OCI-LY7 (cell line): Measurements from ENCODE around the gene CACNA2D4. TPM values are rescaled to one million over a fixed set of nuclear protein-coding genes. Genes with fewer than 3 reads are reported as not detected.

Experiments used
- BruUV-seq: library from RNA; stranded (reverse); fragments of 400-500 nt; replicated peaks from 2 replicates; lab custom pipeline; 2021; lab: Mats Ljungman, UMichigan
- CTCF ChIA-PET: fragments of 300-600 bp; sonication (Branson Sonifier 250); formaldehyde crosslinking; loops from one replicate; lab custom pipeline; 2022; ENCODE audit warnings: antibody characterized with exemption; ENCODE audit not compliant: unreplicated experiment; lab: Charles Lee
- POLR2A ChIA-PET: fragments of 300-600 bp; sonication (Branson Sonifier 250); formaldehyde crosslinking; loops from one replicate; lab custom pipeline; 2022; ENCODE audit warnings: antibody characterized with exemption; lab: Charles Lee
- DNase-seq: peaks from one replicate; pipeline ENCODE4 v3.0.0-alpha.2; 2015; ENCODE audit warnings: low spot score
- H2AFZ ChIP-seq: fragments of 200-600 bp; sonication (generic), shearing (Covaris generic); 2 replicates; pipeline ENCODE4 v1.6.1; 2014; ENCODE audit warnings: mild to moderate bottlenecking, antibody characterized with exemption, low read length, moderate library complexity
- H3K27ac ChIP-seq: fragments of 200-600 bp; sonication (generic); 2 replicates; pipeline ENCODE4 v1.5.1; 2014; ENCODE audit warnings: mixed run types, low read depth, mild to moderate bottlenecking, moderate library complexity, low read length, inconsistent platforms; ENCODE audit not compliant: poor library complexity, severe bottlenecking
- H3K36me3 ChIP-seq: fragments of 200-600 bp; sonication (generic); 2 replicates; pipeline ENCODE4 v1.6.1; 2014; ENCODE audit warnings: mild to moderate bottlenecking, antibody characterized with exemption, low read length, moderate library complexity, mixed read lengths; ENCODE audit not compliant: insufficient read depth
- H3K4me1 ChIP-seq: fragments of 200-600 bp; sonication (generic); 2 replicates; pipeline ENCODE4 v1.5.1; 2014; ENCODE audit warnings: mild to moderate bottlenecking, low read length; ENCODE audit not compliant: insufficient read depth, poor library complexity, severe bottlenecking
- H3K4me2 ChIP-seq: fragments of 200-600 bp; sonication (generic); 2 replicates; pipeline ENCODE4 v1.6.1; 2014; ENCODE audit warnings: mild to moderate bottlenecking, low read length
- H3K4me3 ChIP-seq: fragments of 200-600 bp; sonication (generic); 2 replicates; pipeline ENCODE4 v1.5.1; 2014; ENCODE audit warnings: mild to moderate bottlenecking, low read depth, low read length; ENCODE audit not compliant: poor library complexity, severe bottlenecking
- H3K79me2 ChIP-seq: fragments of 200-600 bp; sonication (generic); 2 replicates; pipeline ENCODE4 v1.6.1; 2016; ENCODE audit warnings: low read depth, mild to moderate bottlenecking, low read length, moderate library complexity, mixed read lengths; ENCODE audit not compliant: insufficient read depth
- H3K9me2 ChIP-seq: fragments of 200-600 bp; sonication (generic); 2 replicates; pipeline ENCODE4 v1.6.1; 2016; ENCODE audit warnings: mild to moderate bottlenecking, low read length, mixed read lengths; ENCODE audit not compliant: insufficient read depth
- H3K9me3 ChIP-seq: fragments of 200-600 bp; sonication (generic); 2 replicates; pipeline ENCODE4 v1.6.1; 2014; ENCODE audit warnings: mild to moderate bottlenecking, mixed run types, low read length, mixed read lengths
- H4K20me1 ChIP-seq: fragments of 200-600 bp; sonication (generic); 2 replicates; pipeline ENCODE4 v1.6.1; 2014; ENCODE audit warnings: mild to moderate bottlenecking, antibody characterized with exemption, low read length, moderate library complexity, mixed read lengths; ENCODE audit not compliant: insufficient read depth
- EZH2phosphoT487 ChIP-seq: fragments of 200-600 bp; sonication (generic); IDR thresholded peaks from 2 replicates; pipeline ENCODE4 v1.6.1; 2018; ENCODE audit warnings: low read depth, borderline replicate concordance, mild to moderate bottlenecking, mixed run types, antibody characterized with exemption, low read length, moderate library complexity, mixed read lengths
- intact Hi-C: fragments of 100-400 bp; cut with micrococcal nuclease; formaldehyde crosslinking; loops from one replicate; pipeline ENCODE4 v1.10.0; 2022; ENCODE audit not compliant: unreplicated experiment
- total RNA-seq, 2 experiments: library from RNA; depleted of rRNA in 1 of 2; stranded (reverse); fragments of >200 nt in 1 of 2; shearing (Covaris generic) in 1 of 2; gene quantifications; 2 replicates each; pipeline ENCODE4 v1.2.3, GENCODE V29; 2014 to 2022
- TF ChIP-seq, protein P1 (sequence below): fragments of 200-600 bp; sonication (generic); conservative IDR thresholded peaks from 2 replicates; pipeline ENCODE4 v1.5.1; 2014; ENCODE audit warnings: mild to moderate bottlenecking, antibody characterized with exemption, low read length, moderate library complexity, mixed read lengths

Gene CACNA2D4
- total RNA-seq, 2 experiments from 2014 or later, result 0.13 TPM; not detected in 1

DNA sequence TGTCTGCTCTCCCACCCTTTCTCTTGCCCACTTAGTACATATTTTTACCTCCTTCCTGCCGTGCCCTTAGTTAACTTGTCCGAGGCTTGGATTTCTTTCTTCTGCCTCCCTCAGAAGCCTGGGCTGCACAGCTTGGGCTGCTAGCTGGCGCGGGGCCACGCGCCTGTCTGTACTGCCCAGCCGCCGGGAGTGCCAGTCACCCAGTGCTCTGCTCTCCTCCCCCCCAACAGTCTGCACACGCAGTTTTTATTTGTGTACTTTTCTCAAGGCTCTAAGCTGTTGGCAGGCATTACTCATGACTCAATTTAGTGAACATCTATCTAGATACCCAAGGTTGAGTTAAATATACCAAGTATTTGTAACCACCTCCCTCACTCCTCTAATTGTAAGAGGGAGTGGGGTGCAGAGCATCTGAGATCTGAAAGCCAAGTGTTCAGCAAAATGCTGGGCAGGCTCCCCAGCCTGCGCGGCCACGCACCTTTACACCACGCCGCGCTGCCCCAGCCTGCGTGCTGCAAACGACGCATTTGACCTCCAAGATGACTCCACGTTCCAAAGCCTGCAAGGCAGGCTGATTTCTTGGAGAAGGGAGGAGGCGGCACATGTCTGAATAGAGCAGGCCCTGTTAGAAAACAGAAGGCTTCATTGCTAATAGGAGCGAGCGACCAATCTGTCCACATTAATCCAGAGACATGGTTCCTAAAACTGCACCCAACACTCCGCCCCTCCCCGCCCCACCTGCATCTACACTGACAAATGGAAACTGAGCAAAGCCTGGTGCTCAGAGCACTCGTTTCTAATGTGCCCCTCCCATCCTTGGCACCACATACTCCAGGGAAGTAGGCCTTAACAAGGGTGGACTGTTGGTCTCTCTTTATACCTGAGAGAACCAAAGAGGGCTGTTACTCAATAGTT lies 18.2 kb upstream of the CACNA2D4 start:
- Histone ChIP-seq H3K9me2 (no peaks in the 10 kb centered on the region), H3K4me1 (peaks cover 9% of the 10 kb centered on the region), H3K4me3 (no peak overlapping the region), H3K27ac (no peak overlapping the region), H3K4me2 (no peak overlapping the region), H2AFZ (no peak overlapping the region), H4K20me1 (no peaks in the 10 kb centered on the region; the same call in 1 of the 2 replicates), H3K79me2 (no peaks in the 10 kb centered on the region), H3K36me3 (peaks cover 3% of the 10 kb centered on the region; the same call in 1 of the 2 replicates), H3K9me3 (no peaks in the 10 kb centered on the region)
- BruUV-seq, result no TSS peak
- no peak for TF ChIP-seq EZH2phosphoT487
- TF ChIP-seq, protein P1, sequence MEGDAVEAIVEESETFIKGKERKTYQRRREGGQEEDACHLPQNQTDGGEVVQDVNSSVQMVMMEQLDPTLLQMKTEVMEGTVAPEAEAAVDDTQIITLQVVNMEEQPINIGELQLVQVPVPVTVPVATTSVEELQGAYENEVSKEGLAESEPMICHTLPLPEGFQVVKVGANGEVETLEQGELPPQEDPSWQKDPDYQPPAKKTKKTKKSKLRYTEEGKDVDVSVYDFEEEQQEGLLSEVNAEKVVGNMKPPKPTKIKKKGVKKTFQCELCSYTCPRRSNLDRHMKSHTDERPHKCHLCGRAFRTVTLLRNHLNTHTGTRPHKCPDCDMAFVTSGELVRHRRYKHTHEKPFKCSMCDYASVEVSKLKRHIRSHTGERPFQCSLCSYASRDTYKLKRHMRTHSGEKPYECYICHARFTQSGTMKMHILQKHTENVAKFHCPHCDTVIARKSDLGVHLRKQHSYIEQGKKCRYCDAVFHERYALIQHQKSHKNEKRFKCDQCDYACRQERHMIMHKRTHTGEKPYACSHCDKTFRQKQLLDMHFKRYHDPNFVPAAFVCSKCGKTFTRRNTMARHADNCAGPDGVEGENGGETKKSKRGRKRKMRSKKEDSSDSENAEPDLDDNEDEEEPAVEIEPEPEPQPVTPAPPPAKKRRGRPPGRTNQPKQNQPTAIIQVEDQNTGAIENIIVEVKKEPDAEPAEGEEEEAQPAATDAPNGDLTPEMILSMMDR, result no peak
- intact Hi-C loops, result no loop called here
- POLR2A ChIA-PET, result no interaction called here
- no peak for DNase-seq
- CTCF ChIA-PET, result no interaction called here

DNA sequence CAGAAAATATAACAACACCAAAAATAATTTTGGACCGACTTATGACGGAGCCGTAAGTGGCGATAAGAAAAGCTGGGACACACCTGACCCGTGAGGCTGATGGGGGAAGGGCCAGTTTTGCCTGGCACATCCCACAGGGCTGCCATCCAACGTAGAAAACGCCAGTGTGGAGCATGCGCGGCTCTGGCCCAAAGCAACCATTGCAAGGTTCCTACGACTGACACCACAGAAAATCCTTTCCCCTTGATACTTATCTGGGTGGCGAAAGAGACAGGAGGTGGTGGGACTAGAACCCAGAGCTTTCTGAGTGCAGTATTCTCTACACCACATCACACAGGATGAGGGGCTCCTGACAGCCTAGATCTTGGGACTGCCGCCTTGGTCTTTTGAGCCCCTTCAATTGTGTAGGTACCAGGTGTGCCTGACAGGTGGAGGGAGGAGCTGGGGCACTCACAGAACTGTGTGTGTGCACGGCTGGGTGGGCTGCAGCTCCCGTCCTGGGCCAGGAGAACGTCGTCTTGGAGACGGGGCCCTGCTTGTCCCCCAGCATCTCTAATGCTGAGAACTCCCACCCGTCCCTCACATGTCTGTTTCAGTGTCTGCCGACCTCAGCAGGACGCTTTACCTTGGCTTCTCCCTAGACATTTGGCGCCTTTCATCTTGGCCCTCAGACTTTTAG lies 17.4 kb upstream of the CACNA2D4 start:
- CTCF ChIA-PET, result no interaction called here
- Histone ChIP-seq H3K9me3 (no peaks in the 10 kb centered on the region), H3K79me2 (no peaks in the 10 kb centered on the region), H3K9me2 (no peaks in the 10 kb centered on the region), H3K36me3 (peaks cover 3% of the 10 kb centered on the region; the same call in 1 of the 2 replicates), H4K20me1 (no peaks in the 10 kb centered on the region; the same call in 1 of the 2 replicates), H3K4me3 (no peak overlapping the region), H3K4me2 (no peak overlapping the region), H3K4me1 (peaks cover 9% of the 10 kb centered on the region), H3K27ac (no peak overlapping the region), H2AFZ (no peak overlapping the region)
- DNase-seq, result no peak
- intact Hi-C loops, result no loop called here
- TF ChIP-seq, protein P1, result no peak
- TF ChIP-seq EZH2phosphoT487, result no peak
- no TSS peak for BruUV-seq
- POLR2A ChIA-PET, result no interaction called here
